ENCODE measurements around the gene IL24. TPM values are rescaled to one million over a fixed set of nuclear protein-coding genes. Genes with fewer than 3 reads are reported as not detected.

IL24 gene
- total RNA-seq, 1 donor from 2014 or later: not detected

DNA sequence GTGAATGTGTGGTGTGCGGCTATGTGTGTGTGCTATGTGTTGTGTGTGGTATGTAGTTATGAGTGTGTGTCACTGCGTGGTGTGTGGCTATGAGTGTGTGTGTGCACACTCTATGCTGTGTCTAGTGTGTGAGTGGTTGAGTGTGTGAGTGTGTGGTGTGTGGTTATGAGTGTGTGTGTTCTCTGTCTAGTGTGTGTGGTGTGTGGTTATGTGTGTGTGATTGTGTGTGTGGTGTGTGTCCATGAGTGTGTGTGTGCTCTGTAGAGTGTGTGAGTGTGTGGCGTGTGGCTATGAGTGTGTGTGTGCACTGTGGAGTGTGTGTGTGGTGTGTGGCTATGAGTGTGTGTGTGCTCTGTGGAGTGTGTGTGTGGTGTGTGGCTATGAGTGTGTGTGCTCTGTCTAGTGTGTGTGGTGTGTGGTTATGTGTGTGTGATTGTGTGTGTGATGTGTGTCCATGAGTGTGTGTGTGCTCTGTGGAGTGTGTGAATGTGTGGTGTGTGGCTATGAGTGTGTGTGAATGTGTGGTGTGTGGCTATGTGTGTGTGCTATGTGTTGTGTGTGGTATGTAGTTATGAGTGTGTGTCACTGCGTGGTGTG is 26.8 kb downstream of the IL24 start:
- peak; percentile 6 to 7 for DNase-seq (ENCODE audit: low read depth in 2 of 2)

DNA sequence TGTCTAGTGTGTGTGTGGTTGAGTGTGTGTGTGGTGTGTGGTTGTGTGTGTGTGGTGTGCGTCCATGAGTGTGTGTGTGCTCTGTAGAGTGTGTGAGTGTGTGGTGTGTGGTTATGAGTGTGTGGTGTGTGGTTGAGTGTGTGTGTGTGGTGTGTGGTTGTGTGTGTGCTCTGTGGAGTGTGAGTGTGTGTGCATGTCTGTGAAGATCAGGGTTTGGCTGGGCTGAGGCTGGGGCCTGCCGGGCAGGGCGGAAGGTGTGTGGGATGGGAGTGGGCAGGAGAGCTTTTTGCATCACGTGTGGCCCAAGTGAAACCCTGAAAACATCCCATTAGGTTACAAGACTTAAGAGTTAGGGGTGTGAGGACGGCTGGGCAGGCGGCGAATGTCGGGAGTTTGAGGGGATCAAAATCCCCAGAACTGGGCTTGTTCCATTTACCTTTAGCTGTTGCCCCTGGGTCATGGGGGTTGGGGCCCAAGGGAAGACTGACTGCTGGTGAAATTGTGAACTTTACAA is 27.4 kb downstream of the IL24 start:
- no peak for DNase-seq (ENCODE audit: low read depth in 2 of 2)

DNA sequence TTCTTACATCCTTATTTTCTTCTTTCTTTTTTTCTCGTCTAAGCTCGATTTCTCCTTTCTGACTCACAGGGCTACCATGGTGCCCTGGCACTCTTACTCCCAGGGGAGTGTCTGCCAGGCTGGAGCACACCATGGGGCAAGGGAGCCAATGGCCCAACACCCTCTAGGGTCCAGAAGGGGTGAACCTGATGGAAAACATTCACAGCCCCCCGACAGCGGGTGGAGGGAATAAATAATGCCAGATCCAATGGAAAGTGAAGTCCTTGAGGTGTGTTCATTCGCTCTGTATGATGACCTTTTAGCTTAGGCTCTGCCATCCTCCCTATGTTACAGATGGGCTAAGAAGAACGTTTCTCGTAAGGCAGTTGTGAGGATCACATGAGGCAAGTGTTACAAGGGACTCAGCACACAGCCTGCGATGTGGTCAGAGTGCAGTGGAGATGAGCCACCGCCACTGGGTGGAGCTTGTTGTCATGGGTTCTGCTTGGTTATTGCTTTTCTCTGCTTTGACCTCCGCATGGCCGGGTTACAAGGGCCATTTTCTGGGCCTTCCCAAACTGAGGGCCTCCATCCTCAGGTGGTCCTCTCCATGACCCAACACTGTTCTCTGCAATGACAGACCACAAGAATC is 28.0 kb downstream of the IL24 start:
- no peak for DNase-seq (ENCODE audit: low read depth in 2 of 2)

DNA sequence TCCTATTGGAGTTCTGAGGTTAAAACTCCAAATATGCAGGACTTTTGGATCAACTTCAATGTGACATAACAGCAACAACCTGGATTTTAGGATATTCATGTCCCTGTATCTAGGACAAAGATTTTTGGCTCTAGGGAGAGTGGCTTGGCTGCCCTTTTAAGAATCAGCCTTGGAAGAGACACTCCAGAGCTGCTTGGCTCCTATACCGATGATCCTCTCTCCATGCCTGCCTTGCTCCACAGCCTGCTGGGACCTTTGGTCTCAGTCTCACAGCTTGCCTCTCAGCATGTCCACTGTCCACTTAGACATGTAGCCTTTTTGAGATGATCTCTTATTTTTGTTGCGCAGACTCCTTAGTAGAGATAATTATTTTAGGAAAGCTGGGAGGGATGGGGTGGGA is 29.0 kb downstream of the IL24 start:
- no peak for DNase-seq (ENCODE audit: low read depth in 2 of 2)

DNA sequence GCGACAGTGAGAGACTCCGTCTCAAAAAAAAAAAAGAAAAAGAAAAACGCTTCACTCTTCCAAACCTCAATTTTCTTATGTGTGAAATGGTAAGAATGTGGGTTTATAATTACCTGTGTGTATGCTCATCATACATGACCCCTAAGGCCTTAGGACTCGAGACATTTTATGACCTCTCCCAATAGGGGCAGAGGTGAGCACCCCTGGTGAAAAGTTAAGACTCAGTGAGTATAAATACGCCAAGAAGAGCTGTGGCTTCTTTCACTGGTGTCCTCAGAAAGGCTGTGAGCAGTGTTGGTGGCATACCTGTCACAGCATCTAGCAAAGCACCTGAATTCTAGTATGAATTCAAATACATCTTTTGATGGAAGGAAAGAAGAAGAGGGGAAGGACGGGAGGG is 32.3 kb downstream of the IL24 start:
- no peak for DNase-seq (ENCODE audit: low read depth in 2 of 2)

DNA sequence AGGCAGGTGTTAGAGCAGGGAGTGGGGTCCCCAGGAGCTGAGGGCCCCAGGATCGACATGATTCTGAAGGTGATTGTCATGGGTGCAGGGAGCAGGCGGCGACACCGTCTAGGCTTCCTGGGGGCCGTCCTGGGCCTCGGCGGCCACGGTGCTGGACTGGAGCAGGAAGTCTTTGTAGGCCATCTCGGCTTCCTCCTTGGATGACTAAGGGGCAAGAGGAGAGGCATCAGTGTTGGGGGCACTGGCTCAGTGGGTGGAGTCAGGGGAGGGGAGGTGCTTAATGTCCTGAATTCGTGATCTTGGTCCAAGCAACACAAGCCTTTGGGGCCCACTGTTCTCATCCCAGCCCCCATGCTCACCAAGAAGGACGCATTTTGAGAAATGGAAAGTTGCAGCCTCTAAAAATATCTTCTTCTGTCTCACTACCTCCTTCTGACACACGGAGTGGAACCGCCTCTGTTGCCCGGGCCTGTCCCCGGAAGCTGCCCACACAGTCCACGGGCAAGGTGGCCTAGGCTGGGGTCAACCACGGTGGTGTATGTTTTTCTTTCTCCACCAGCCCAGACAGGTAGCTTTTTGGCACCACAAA is 33.1 kb downstream of the IL24 start:
- no peak for DNase-seq (ENCODE audit: low read depth in 2 of 2)

DNA sequence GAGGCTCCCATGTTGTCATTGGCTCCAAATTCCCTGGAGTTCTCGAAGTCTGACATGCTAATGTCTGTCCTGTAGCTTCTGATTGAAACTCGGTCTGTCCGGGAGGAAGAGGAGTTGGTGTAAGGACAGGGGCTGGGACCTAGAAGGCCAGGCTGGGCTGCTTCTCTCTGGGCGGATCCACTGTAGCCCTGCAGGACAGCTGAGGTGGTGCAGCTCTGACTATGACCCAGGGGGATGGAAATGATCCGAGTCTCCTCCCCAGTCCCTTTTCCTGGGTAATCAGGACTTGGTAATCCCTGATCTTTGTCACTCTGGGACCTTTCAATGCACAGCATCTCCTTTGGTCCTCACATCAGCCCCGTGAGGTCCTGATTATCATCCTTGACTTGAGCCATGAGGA is 34.5 kb downstream of the IL24 start:
- DNase-seq (ENCODE audit: low read depth in 2 of 2): no peak

DNA sequence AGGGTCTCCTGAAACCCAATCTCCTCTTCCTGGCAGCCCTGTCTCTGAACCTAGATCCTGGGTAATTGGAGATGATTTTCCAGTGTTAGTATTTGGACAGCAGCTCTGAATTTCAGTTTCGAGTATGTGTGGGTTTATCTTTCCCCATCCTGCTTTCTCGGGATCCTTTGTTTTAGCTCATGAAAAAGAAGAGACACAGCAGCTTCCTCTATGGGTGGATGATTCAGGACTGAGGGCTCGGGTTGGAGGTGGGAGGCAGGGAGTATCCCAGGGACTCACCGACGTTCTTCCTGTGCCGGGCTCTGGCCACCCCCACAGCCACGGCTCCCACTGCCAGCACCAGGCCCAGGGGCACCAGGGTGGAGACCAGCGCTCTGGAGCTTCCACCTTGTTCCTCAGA is 34.9 kb downstream of the IL24 start:
- DNase-seq (ENCODE audit: low read depth in 2 of 2): no peak

DNA sequence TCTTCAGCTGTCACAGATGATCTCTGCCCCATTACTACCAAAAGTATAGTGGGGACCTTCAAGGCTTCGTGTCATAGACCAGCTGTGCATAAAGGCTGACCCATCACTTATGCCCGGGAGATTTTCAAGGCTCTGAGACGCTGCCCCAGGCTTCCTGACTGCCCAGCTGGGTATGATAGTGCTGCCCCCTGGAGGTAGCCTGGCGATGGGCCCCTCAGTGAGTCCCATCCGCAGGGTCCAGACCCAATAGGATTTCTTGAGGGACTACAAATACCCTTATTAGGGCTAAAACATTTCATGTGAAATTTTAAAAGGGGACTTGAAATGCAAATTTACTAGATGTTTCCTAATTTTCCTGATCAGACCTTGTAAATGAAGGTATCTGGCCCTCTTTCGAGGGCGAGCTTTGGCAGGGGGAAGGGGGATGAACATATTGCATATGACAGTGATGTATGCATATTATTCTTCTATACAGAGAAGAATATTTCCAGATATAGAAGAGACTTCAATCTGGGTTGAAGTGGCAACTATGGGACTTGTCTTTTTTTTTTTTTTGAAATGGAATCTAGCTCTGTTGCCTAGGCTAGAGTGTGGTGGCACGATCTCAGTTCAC is 36.2 kb downstream of the IL24 start:
- peak; percentile 25 to 31 for DNase-seq (ENCODE audit: low read depth in 2 of 2)

DNA sequence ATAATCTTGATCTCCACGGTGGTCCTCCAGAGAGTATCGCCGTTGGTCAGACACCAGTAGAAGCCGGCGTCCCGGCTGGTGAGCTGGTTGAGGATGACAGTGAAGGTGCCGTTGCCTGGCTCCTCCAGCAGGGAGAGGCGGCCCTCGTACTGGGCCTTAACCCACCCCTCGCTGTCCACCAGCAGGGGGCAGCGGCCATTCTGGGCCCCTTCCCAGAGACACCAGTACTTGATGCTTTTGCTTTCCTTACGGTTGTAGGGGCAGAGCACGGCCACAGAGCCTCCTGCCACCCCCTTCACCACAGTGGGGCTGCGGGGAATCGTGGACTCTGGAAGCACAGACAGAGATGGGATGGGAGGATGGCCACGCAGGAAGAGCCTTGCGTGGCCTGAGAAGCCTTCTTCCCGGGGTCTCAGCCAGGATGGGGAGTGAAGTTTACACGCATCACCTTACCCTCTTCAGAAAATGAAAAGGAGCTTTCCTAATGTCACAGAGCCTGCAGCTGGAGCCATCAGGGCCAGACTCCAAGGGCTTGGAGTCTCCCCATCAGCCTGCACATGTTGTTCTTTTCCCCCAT is 38.3 kb downstream of the IL24 start:
- peak; percentile 31 to 53 for DNase-seq (ENCODE audit: low read depth in 2 of 2)

DNA sequence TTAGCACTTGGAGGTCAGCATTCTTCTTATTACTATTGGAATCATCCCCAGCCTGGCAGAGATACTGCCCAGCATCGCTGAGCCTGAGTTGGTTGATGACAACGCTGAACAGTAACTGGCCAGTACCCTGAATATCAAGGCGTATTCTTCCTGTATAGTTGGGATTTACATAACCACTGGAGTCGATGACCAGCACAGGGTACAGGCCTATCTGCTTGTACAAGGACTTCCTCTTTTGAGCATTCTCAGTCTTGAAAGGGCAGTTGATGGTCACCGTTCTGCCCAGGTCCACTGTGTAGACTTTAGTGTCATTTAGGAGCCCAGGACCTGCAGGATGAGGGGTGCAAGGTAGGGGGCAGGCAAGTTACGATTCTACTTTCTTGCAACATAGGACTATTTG is 40.2 kb downstream of the IL24 start:
- no peak for DNase-seq (ENCODE audit: low read depth in 2 of 2)

DNA sequence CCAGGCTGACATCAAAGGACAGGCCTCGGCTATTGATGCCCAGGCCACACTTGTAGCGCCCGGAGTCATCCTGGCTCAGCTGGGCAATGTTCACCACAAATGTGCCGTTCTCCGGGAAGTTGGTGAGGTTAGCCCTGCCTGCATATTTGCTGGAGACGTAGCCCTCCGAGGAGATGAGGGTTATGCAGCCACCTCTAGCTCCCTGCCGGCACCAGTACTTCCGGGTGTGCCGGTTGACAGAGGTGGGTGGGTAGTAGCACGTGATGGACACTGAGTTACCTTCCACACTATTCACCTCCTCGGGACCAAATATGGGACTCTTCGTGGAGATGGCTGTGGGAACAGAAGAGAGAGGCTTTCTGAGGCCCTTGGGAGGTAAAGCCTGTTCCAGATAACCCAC is 41.9 kb downstream of the IL24 start:
- no peak for DNase-seq (ENCODE audit: low read depth in 2 of 2)

DNA sequence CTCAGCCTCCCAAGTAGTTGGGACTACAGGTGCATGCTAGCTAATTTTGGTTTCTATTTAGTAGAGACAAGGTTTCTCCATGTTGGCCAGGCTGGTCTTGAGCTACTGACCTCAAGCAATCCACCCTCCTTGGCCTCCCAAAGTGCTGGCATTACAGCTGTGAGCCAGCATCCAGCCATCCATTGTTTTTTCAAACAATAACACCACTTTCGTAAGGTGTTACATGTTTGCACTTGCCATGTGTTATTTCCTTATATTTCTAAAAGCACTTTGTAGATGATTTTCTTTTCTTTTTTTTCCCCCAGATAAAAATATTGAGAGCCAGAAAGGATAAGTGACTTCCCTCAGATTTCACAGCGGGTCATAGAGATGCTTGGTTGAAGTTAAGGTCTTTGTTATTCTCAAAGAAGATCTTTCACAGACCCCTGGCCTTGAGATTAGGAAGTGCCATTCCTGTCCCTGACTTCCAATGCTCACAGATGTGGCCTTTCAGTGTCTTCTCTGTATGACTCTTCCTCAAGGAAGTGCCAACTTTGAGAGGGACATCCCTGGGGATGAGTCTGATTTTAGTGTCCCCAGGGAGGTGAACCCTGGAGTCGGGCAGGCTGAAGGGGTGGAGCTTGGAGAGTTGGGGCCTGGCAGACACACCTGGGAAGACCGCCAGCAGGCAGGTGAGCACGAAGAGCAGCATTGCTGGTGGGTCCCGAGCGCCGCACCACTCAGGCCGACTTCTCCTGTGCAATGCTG is 42.8 kb downstream of the IL24 start:
- no peak for DNase-seq (ENCODE audit: low read depth in 2 of 2)

DNA sequence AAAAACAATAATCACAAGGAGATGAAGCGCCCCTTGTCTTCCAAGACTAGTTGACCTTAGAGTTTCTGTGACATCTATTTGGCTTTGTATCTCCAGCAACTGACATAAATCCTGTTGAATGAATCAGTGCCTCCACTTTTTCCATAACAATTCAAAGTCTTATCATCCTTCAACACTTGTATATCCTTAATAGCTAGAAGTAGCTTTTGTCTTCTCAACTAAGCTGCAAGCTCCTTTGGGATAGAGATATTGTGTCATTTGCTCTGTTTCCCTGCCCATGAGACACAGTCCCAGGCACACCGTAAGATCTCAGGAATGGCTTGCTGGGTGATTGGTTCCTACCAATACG is 43.3 kb downstream of the IL24 start:
- DNase-seq (ENCODE audit: low read depth in 2 of 2): no peak

DNA sequence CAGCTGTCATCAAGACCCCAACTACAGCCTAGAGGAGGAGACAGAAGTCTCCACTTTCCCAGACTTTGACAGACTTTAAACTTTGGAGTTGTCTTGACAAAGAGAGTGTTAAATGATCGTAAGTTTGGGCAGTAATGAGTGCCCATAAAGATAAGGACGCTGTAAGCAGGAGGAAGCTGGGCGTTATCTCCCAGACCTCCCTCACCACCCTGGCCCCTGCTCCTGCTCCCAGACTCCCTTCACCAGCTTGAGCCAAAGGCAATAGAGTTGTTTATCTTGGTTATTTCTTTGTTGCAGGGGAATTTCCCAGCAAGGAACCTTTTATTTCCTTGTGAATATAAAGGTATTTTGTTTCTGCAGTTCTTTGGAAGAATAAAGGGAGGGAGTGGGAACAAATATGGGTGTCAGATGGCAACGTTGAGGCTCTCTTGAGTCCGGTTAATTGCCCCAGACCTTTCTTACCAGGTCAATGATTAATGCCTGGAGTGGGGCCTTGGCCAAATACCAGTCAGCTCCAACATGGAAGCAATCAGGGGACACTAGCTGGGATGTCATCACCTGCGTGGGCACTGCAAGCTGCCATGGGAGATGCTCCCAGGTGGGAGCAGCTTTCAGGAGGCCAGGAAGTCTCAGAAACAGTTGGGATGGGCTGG is 44.6 kb downstream of the IL24 start:
- DNase-seq (ENCODE audit: low read depth in 2 of 2): no peak

DNA sequence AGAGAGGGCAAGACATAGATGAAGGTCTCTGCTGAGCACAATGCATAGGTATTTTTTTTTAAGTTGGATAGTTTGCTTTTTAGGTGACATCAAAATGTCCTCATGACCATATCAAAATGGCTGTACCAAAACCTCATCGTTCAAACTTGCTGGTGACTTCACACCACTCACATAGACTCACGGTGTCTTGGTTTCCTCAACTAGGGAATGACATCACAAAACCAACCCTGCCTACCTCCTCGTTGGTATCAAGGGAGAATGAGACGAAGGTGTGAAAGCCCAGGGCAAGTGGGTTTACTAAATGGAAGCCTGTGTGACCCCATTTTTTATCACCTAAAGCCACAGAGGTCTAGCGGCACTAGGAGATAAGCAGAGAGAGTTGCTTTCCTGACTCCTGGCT is 47.5 kb downstream of the IL24 start:
- no peak for DNase-seq (ENCODE audit: low read depth in 2 of 2)

DNA sequence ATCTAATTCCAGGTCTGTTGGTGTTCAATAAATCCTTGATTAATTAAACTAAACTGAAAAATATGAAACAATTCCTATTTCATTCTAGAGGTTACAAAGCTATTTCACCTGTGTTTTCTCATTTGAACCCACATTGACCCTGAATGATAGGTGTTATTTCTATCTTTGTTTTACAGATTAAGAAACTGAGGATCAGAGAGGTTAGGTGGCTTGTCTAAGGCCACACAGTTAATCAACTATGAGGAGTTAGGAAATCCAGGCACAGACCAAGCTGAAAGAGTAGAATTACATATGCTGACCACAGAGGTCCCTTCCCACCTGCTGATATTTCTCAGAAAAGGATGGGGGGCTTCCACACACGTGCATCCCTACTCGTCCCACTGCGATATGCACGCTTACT is 48.5 kb downstream of the IL24 start:
- DNase-seq (ENCODE audit: low read depth in 2 of 2): no peak

DNA sequence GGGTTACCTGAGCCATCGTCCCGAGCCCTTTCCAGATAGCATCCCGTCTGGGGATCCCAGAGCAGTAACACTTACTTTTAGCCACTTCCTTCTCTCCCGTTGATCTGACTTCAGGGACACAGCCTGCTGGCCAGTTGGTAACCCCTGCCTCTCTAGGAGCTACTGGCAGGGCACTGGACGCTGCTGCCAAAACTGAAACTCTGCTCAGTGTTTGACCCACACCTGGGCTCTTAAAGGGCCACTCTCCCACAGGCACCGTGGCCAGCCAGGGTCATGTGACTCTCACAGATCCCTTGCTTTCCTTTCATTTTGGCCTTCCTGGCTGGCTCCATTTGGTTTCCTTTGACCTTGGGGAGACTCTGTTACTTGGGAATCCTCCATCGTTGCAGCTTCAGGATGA is 49.0 kb downstream of the IL24 start, which contains the start of gene PIGR:
TSS of gene PIGR (minus strand) at position 206 of the 400 bp plus-strand sequence. CDS start 5,935 bp downstream, outside the sequence.
- no peak for DNase-seq (ENCODE audit: low read depth in 2 of 2)

DNA sequence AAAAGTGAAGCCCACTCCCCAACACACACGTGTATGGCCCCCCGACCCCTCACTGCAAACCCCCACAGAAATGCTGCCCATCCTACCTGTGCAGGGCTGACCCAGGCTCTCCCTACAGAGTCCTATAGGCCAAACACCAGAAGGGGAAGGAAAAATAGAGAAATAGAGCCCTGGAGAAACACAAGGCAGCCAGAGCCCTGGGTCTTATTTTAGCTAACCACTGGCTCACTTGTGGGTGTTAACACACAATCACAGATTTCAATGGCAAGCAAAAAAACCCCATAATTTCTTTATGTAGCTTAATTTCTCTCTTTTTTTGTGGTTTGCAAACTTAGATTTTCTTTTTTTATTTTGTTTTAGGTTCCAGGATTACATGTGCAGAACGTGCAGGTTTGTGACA is 50.0 kb downstream of the IL24 start:
- no peak for DNase-seq (ENCODE audit: low read depth in 2 of 2)

DNA sequence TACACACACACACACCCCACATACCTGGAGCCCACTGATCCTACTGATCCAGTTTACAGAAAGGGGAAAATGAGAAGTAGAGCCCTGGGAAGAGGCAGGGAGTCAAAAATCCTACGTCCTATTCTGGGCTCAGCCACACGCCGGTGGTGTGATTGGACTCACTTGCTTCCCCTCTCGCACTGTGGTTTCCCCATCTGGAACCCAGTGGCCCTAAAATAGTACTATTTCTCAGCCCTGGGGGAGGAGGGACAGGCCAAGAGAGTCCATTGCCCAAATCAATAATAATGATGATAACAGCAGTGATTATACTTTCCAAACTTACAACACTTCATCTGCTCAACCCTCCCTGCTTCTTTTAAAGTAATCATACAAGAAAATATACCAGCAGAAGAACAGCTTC is 52.0 kb downstream of the IL24 start:
- no peak for DNase-seq (ENCODE audit: low read depth in 2 of 2)

DNA sequence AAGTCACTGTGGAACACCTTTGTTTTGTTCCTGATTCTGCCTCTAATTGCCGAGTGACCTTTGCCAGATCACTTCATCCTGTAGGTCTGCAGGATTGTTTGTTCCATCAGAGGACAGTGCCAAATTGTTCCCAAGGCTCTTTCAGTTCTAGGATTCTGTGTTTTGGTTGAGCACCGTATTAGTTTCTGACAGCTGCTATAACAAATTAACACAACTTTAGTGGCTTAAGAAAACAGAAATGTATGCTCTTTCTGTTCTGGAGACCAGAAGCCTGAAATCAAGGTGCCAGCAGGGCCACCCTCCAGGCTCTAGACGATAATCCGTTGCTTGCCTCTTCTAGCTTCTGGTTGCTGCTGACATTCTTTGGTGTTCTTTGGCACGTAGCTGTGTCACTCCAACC is 52.4 kb downstream of the IL24 start:
- DNase-seq (ENCODE audit: low read depth in 2 of 2): no peak
